ENCODE results near the gene VSTM2L. TPM values are rescaled to one million over a fixed set of nuclear protein-coding genes. Genes with fewer than 3 reads are reported as not detected.

Gene VSTM2L
- total and polyA plus RNA-seq, 12 donors: 1.8 to 17.2 (median 8.9) TPM

GRCh38 chr20:37921341-37921929 lies 18.5 kb downstream of the VSTM2L start:
- H3K27me3 ChIP-seq: peaks cover 0 to 41% (median 22%) of the 10 kb centered on the region in 7 donors
- no peak for TF ChIP-seq CTCF (IDR thresholded peaks at IDR 0.05)
- H3K27ac ChIP-seq: no peak overlapping the region
- no peak for DNase-seq
- no peak for ATAC-seq
- intact Hi-C loops (cut with DNase I): no loop called here
- no peaks in the 10 kb centered on the region for H3K36me3 ChIP-seq
- 84 to 88% methylated on average over 6 of the region's 6 CpGs for WGBS, 2 donors
- H3K4me3 ChIP-seq: no peak overlapping the region
- no peaks in the 10 kb centered on the region for H3K9me3 ChIP-seq
- peaks cover 0 to under 1% (median 0%) of the 10 kb centered on the region in 9 donors for H3K4me1 ChIP-seq

- H3K27me3 ChIP-seq: peaks cover 0 to 35% (median 16%) of the 10 kb centered on the region in 7 donors
- intact Hi-C loops (cut with DNase I): no loop called here
- 90 to 94% methylated on average over 3 of the region's 3 CpGs for WGBS, 2 donors
These were observed 19.1 kb downstream of the VSTM2L start for GRCh38 chr20:37922016-37922415.

GRCh38 chr20:37925265-37926165 lies 22.6 kb downstream of the VSTM2L start:
- no peak for TF ChIP-seq CTCF (IDR thresholded peaks at IDR 0.05)
- Histone ChIP-seq H3K4me3 (no peak overlapping the region), H3K27ac (no peak overlapping the region), H3K27me3 (peaks cover 0 to 15% (median 2%) of the 10 kb centered on the region in 7 donors), H3K36me3 (no peaks in the 10 kb centered on the region), H3K9me3 (no peaks in the 10 kb centered on the region), H3K4me1 (no peaks in the 10 kb centered on the region)
- DNase-seq (no peak), ATAC-seq (no peak)
- intact Hi-C loops (cut with DNase I): no loop called here
- 78 to 84% methylated on average over 19 of the region's 19 CpGs for WGBS, 2 donors

More at GRCh38 chr20:37922016-37922415, 19.1 kb downstream of the VSTM2L start:
- no peak for TF ChIP-seq CTCF (IDR thresholded peaks at IDR 0.05)
- no peak overlapping the region for H3K4me3 ChIP-seq
- DNase-seq (no peak), ATAC-seq (no peak)
- no peaks in the 10 kb centered on the region for H3K9me3 ChIP-seq
- H3K4me1 ChIP-seq: no peaks in the 10 kb centered on the region
- no peak overlapping the region for H3K27ac ChIP-seq
- no peaks in the 10 kb centered on the region for H3K36me3 ChIP-seq

GRCh38 chr20:37926612-37927011 lies 23.7 kb downstream of the VSTM2L start:
- H3K36me3 ChIP-seq: no peaks in the 10 kb centered on the region
- ATAC-seq (no peak), DNase-seq (no peak)
- no peaks in the 10 kb centered on the region for H3K9me3 ChIP-seq
- H3K4me3 ChIP-seq: no peak overlapping the region
- H3K27ac ChIP-seq: no peak overlapping the region
- 61 to 63% methylated on average over 4 of the region's 4 CpGs for WGBS, 2 donors
- intact Hi-C loops (cut with DNase I): no loop called here
- peaks cover 0 to 20% (median 0%) of the 10 kb centered on the region in 7 donors for H3K27me3 ChIP-seq
- H3K4me1 ChIP-seq: no peaks in the 10 kb centered on the region
- no peak for TF ChIP-seq CTCF (IDR thresholded peaks at IDR 0.05)
